ENCODE results near the gene FPGS. TPM values are rescaled to one million over a fixed set of nuclear protein-coding genes. Genes with fewer than 3 reads are reported as not detected.

The FPGS gene
- polyA plus RNA-seq, 1 of the 3 experiments (the other 2 are of a cell fraction): 82.7 TPM

- WGBS (ENCODE audit: low lambda C conversion rate): 66% methylated on average over 6 of the region's 6 CpGs
Observed at GRCh38 chr9:127847178-127847510, 44.5 kb downstream of the FPGS start.

More at GRCh38 chr9:127847178-127847510, 44.5 kb downstream of the FPGS start:
- Histone ChIP-seq H3K9me3 (peaks cover 7% of the 10 kb centered on the region; the same call in 1 of the 2 replicates), H3K4me3 (ENCODE audit: low read depth in 2 of 2, low read length in 1 of 2) (no peak overlapping the region), H3K79me2 (ENCODE audit: insufficient read depth) (peaks cover 63% of the 10 kb centered on the region), H3F3A (replicated peaks; ENCODE audit: insufficient read depth) (no peaks in the 10 kb centered on the region), H3K27ac (ENCODE audit: low read depth in 2 of 2, low read length in 1 of 2) (peak overlapping the region in 1 of 2 experiments; percentile 64; a peak in 1 of 4 replicates), H4K20me1 (ENCODE audit: insufficient read depth) (no peaks in the 10 kb centered on the region), H3K4me1 (ENCODE audit: control insufficient read depth in 1 of 2, insufficient read depth in 2 of 2, low read depth in 1 of 2, low read length in 1 of 2) (peaks cover 5 to 10% of the 10 kb centered on the region in 2 experiments; a peak in 2 of 4 replicates), H3K9me2 (no peaks in the 10 kb centered on the region), H3K27me3 (ENCODE audit: insufficient read depth) (no peaks in the 10 kb centered on the region), H3K4me2 (no peak overlapping the region), H3K36me3 (replicated peaks in 1 of 2; ENCODE audit: control insufficient read depth in 1 of 2, insufficient read depth in 2 of 2, low read length in 1 of 2) (peaks cover 4 to 14% of the 10 kb centered on the region in 2 experiments), H3K9ac (no peak overlapping the region), H2AFZ (ENCODE audit: low read depth) (no peak overlapping the region)
- ChIA-PET POLR2A (no interaction called here), CTCF (interaction anchor here (1.0 to 3.8 kb wide), 2 partner anchors 23 to 112 kb away, joined by 3 to 16 read pairs; partner anchors contain the start of gene TOR2A)
- no peak for DNase-seq
- no peak for TF ChIP-seq USF2 (IDR thresholded peaks at IDR 0.05; ENCODE audit: borderline replicate concordance, low read depth, low read length)
- TF ChIP-seq NFIC (IDR thresholded peaks at IDR 0.05; ENCODE audit: borderline replicate concordance): no peak
- no peak for TF ChIP-seq MAX (IDR thresholded peaks at IDR 0.05; ENCODE audit: low read depth)
- no peak for TF ChIP-seq RCOR1 (IDR thresholded peaks at IDR 0.05; ENCODE audit: low read length)
- TF ChIP-seq FOSL2 (IDR thresholded peaks at IDR 0.05; ENCODE audit: borderline replicate concordance, low read depth): no peak
- no peak for TF ChIP-seq EZH2phosphoT487 (IDR thresholded peaks at IDR 0.05; ENCODE audit: borderline replicate concordance, low read depth)
- TF ChIP-seq IRF3 (IDR thresholded peaks at IDR 0.05; ENCODE audit: low read depth, low read length): no peak
- no peak for TF ChIP-seq TEAD4 (IDR thresholded peaks at IDR 0.05; ENCODE audit: borderline replicate concordance, insufficient read depth)
- TF ChIP-seq RAD21 (IDR thresholded peaks at IDR 0.05; ENCODE audit: low read length): no peak
- no peak for TF ChIP-seq REST (IDR thresholded peaks at IDR 0.05; ENCODE audit: low read depth, low read length)
- TF ChIP-seq MXI1 (IDR thresholded peaks at IDR 0.05; ENCODE audit: low read depth, low read length): no peak
- no peak for TF ChIP-seq YY1 (IDR thresholded peaks at IDR 0.05; ENCODE audit: low read depth)
- no peak for TF ChIP-seq FOXJ3 (CRISPR knock-in tag; IDR thresholded peaks at IDR 0.05)
- TF ChIP-seq POLR2AphosphoS5 (IDR thresholded peaks at IDR 0.05; ENCODE audit: low read depth, low read length): no peak
